HEK293 (cell line): ENCODE measurements around the gene BET1L.

Experiments used
- CTCF ChIA-PET: fragments of 350-600 bp; formaldehyde crosslinking; extraction: SDS; loops from one replicate; lab custom pipeline; 2021; ENCODE audit warnings: antibody characterized with exemption; lab: Yijun Ruan, JAX
- POLR2A ChIA-PET: fragments of 300-600 bp; formaldehyde crosslinking; extraction: SDS; loops from one replicate; lab custom pipeline; 2020; ENCODE audit warnings: antibody characterized with exemption, inconsistent platforms; lab: Yijun Ruan, JAX
- H3K27ac ChIP-seq: fragments of 200-500 bp; sonication (Bioruptor generic); 2 replicates; pipeline ENCODE4 v1.5.1; 2014; ENCODE audit warnings: low read depth, low read length, control low read depth, inconsistent platforms; ENCODE audit errors: extremely low read depth
- H3K36me3 ChIP-seq, 2 experiments: fragments of 200-500 bp in 1 of 2; sonication (Bioruptor generic) in 1 of 2; 1 replicate in 1 of 2; 2 replicates in 1 of 2; pipeline ENCODE4 v1.5.1; 2014 to 2017; ENCODE audit warnings: inconsistent platforms in 2 of 2, low read length in 2 of 2; ENCODE audit not compliant: control insufficient read depth in 2 of 2, insufficient read depth in 1 of 2
- H3K4me1 ChIP-seq: fragments of 200-500 bp; sonication (Bioruptor generic); 2 replicates; pipeline ENCODE4 v1.5.1; 2014; ENCODE audit warnings: mild to moderate bottlenecking, low read length, inconsistent platforms; ENCODE audit not compliant: control insufficient read depth, insufficient read depth
- H3K4me3 ChIP-seq: 2 replicates; pipeline ENCODE4 v1.5.1; 2011; ENCODE audit warnings: low read depth, mild to moderate bottlenecking, control low read depth, low read length, moderate library complexity
- H3K9me3 ChIP-seq: fragments of 200-500 bp; sonication (Bioruptor generic); 2 replicates; pipeline ENCODE4 v1.5.1; 2014; ENCODE audit warnings: low read depth, low read length, inconsistent platforms; ENCODE audit not compliant: control insufficient read depth, insufficient read depth
- FEZF1 ChIP-seq: fragments of 450-650 bp; formaldehyde crosslinking; IDR thresholded peaks from 2 replicates; pipeline ENCODE4 v1.5.1; 2016; ENCODE audit warnings: missing biosample characterization, missing genetic modification characterization
- MEIS1 ChIP-seq: sonication (generic); formaldehyde crosslinking; IDR thresholded peaks from 2 replicates; pipeline ENCODE4 v1.8.1; 2022; ENCODE audit warnings: missing genetic modification reagents, mild to moderate bottlenecking, borderline replicate concordance
- MYNN ChIP-seq: fragments of 450-650 bp; formaldehyde crosslinking; IDR thresholded peaks from 2 replicates; pipeline ENCODE4 v1.5.1; 2016; ENCODE audit warnings: missing biosample characterization, missing genetic modification characterization, borderline replicate concordance
- REPIN1 ChIP-seq: fragments of 450-650 bp; formaldehyde crosslinking; IDR thresholded peaks from 2 replicates; pipeline ENCODE4 v1.5.1; 2017; ENCODE audit warnings: missing biosample characterization, missing genetic modification characterization, low read depth
- REST ChIP-seq: fragments of 450-650 bp; formaldehyde crosslinking; IDR thresholded peaks from 2 replicates; pipeline ENCODE4 v1.5.1; 2016; ENCODE audit warnings: missing biosample characterization, missing genetic modification characterization
- SCRT1 ChIP-seq: fragments of 450-650 bp; formaldehyde crosslinking; IDR thresholded peaks from 2 replicates; pipeline ENCODE4 v1.5.1; 2016; ENCODE audit warnings: missing biosample characterization, missing genetic modification characterization, borderline replicate concordance
- SCRT2 ChIP-seq: fragments of 450-650 bp; formaldehyde crosslinking; IDR thresholded peaks from 2 replicates; pipeline ENCODE4 v1.5.1; 2016; ENCODE audit warnings: missing biosample characterization, missing genetic modification characterization
- ZBTB21 ChIP-seq: fragments of 450-650 bp; formaldehyde crosslinking; IDR thresholded peaks from 2 replicates; pipeline ENCODE4 v1.5.1; 2017; ENCODE audit warnings: missing biosample characterization, missing genetic modification characterization
- ZIC2 ChIP-seq: fragments of 450-650 bp; formaldehyde crosslinking; IDR thresholded peaks from 2 replicates; pipeline ENCODE4 v1.5.1; 2016; ENCODE audit warnings: missing biosample characterization, missing genetic modification characterization
- ZNF132 ChIP-seq: fragments of 450-650 bp; formaldehyde crosslinking; IDR thresholded peaks from 2 replicates; pipeline ENCODE4 v1.5.1; 2017; ENCODE audit warnings: missing biosample characterization, missing genetic modification characterization, borderline replicate concordance
- ZNF138 ChIP-seq: fragments of 450-650 bp; formaldehyde crosslinking; IDR thresholded peaks from 2 replicates; pipeline ENCODE4 v1.5.1; 2016; ENCODE audit warnings: missing biosample characterization, missing genetic modification characterization, borderline replicate concordance
- ZNF140 ChIP-seq: fragments of 450-650 bp; formaldehyde crosslinking; IDR thresholded peaks from 2 replicates; pipeline ENCODE4 v1.5.1; 2016; ENCODE audit warnings: missing biosample characterization, missing genetic modification characterization
- ZNF155 ChIP-seq: fragments of 450-650 bp; formaldehyde crosslinking; IDR thresholded peaks from 2 replicates; pipeline ENCODE4 v1.5.1; 2016; ENCODE audit warnings: missing biosample characterization, missing genetic modification characterization
- ZNF16 ChIP-seq: fragments of 450-650 bp; formaldehyde crosslinking; IDR thresholded peaks from 2 replicates; pipeline ENCODE4 v1.5.1; 2016; ENCODE audit warnings: low read depth, missing biosample characterization, missing genetic modification characterization
- ZNF202 ChIP-seq: fragments of 450-650 bp; formaldehyde crosslinking; IDR thresholded peaks from 2 replicates; pipeline ENCODE4 v1.5.1; 2016; ENCODE audit warnings: missing biosample characterization, missing genetic modification characterization, borderline replicate concordance
- ZNF214 ChIP-seq: fragments of 450-650 bp; formaldehyde crosslinking; IDR thresholded peaks from 2 replicates; pipeline ENCODE4 v1.5.1; 2017; ENCODE audit warnings: missing biosample characterization, mild to moderate bottlenecking, missing genetic modification characterization, borderline replicate concordance
- ZNF221 ChIP-seq: fragments of 450-650 bp; formaldehyde crosslinking; IDR thresholded peaks from 2 replicates; pipeline ENCODE4 v1.5.1; 2017; ENCODE audit warnings: missing biosample characterization, missing genetic modification characterization, borderline replicate concordance
- ZNF324 ChIP-seq: fragments of 450-650 bp; formaldehyde crosslinking; IDR thresholded peaks from 2 replicates; pipeline ENCODE4 v1.5.1; 2016; ENCODE audit warnings: missing biosample characterization, missing genetic modification characterization
- ZNF529 ChIP-seq: fragments of 450-650 bp; formaldehyde crosslinking; IDR thresholded peaks from 2 replicates; pipeline ENCODE4 v1.5.1; 2017; ENCODE audit warnings: missing genetic modification characterization, missing biosample characterization; ENCODE audit not compliant: insufficient replicate concordance
- ZNF558 ChIP-seq: fragments of 450-650 bp; formaldehyde crosslinking; IDR thresholded peaks from 2 replicates; pipeline ENCODE4 v1.5.1; 2016; ENCODE audit warnings: missing biosample characterization, missing genetic modification characterization
- ZNF561 ChIP-seq: fragments of 450-650 bp; IDR thresholded peaks from 2 replicates; pipeline ENCODE4 v1.5.1; 2018; ENCODE audit warnings: missing biosample characterization, missing genetic modification characterization, borderline replicate concordance
- ZNF624 ChIP-seq: fragments of 450-650 bp; formaldehyde crosslinking; IDR thresholded peaks from 2 replicates; pipeline ENCODE4 v1.5.1; 2017; ENCODE audit warnings: missing biosample characterization, missing genetic modification characterization
- ZNF660 ChIP-seq: fragments of 450-650 bp; IDR thresholded peaks from 2 replicates; pipeline ENCODE4 v1.5.1; 2018; ENCODE audit warnings: missing biosample characterization, mild to moderate bottlenecking, missing genetic modification characterization
- ZNF777 ChIP-seq: fragments of 450-650 bp; formaldehyde crosslinking; IDR thresholded peaks from 2 replicates; pipeline ENCODE4 v1.5.1; 2017; ENCODE audit warnings: missing biosample characterization, missing genetic modification characterization, borderline replicate concordance
- ZSCAN18 ChIP-seq: fragments of 450-650 bp; formaldehyde crosslinking; IDR thresholded peaks from 2 replicates; pipeline ENCODE4 v1.5.1; 2016; ENCODE audit warnings: missing biosample characterization, missing genetic modification characterization
- TF ChIP-seq, protein P1 (sequence below): fragments of 450-650 bp; formaldehyde crosslinking; IDR thresholded peaks from 2 replicates; pipeline ENCODE4 v1.5.1; 2017; ENCODE audit warnings: missing biosample characterization, missing genetic modification characterization

BET1L gene

DNA sequence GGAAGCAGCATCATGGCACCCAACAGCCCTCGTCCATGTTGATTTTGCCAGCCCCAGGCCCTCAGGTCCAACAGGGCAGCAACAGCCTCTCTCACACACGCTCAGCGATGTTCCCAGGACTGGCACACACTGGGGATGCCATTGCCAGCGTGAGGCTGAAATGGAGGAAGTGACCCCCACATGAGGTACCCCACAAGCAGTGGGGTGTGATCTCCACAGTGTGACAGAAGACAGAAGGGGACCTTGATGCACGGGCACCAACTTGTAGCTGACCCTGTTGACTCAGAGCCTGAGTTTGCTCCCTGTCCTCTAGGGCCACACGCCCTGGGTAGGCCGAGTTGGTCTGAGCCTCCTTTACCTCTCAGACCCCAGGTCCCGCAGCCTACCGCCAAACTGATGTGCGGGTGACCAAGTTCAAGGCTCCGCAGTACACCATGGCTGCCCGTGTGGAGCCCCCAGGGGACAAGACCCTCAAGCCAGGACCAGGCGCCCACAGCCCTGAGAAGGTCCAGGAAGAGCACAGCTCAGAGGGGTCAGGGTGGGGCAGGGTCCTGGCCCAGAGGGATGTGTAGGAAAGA lies 8.1 kb downstream of the BET1L start:
- no peaks in the 10 kb centered on the region for H3K4me1 ChIP-seq
- no peaks in the 10 kb centered on the region for H3K9me3 ChIP-seq
- ChIA-PET POLR2A (no interaction called here), CTCF (interaction anchor here (1.0 kb wide), 1 partner anchor 249 kb away, joined by 3 read pairs; no protein-coding TSS in a partner anchor)
- peaks cover 0 to 13% of the 10 kb centered on the region in 2 experiments; a peak in 1 of 3 replicates for H3K36me3 ChIP-seq
- no peak overlapping the region for H3K27ac ChIP-seq
- H3K4me3 ChIP-seq = no peak overlapping the region
- TF ChIP-seq ZNF324 (tag by site-specific recombination) (no peak), MEIS1 (CRISPR knock-in tag) (no peak), SCRT1 (tag by site-specific recombination) (0 out of 2 replicates have a peak, but pooled peaks have one; percentile 16), ZNF202 (tag by site-specific recombination) (no peak), ZNF529 (tag by site-specific recombination) (no peak), SCRT2 (tag by site-specific recombination) (peak; percentile 36; the same call in 1 of the 2 replicates)
- TF ChIP-seq, protein P1, sequence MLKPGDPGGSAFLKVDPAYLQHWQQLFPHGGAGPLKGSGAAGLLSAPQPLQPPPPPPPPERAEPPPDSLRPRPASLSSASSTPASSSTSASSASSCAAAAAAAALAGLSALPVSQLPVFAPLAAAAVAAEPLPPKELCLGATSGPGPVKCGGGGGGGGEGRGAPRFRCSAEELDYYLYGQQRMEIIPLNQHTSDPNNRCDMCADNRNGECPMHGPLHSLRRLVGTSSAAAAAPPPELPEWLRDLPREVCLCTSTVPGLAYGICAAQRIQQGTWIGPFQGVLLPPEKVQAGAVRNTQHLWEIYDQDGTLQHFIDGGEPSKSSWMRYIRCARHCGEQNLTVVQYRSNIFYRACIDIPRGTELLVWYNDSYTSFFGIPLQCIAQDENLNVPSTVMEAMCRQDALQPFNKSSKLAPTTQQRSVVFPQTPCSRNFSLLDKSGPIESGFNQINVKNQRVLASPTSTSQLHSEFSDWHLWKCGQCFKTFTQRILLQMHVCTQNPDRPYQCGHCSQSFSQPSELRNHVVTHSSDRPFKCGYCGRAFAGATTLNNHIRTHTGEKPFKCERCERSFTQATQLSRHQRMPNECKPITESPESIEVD (tag by site-specific recombination) = no peak

DNA sequence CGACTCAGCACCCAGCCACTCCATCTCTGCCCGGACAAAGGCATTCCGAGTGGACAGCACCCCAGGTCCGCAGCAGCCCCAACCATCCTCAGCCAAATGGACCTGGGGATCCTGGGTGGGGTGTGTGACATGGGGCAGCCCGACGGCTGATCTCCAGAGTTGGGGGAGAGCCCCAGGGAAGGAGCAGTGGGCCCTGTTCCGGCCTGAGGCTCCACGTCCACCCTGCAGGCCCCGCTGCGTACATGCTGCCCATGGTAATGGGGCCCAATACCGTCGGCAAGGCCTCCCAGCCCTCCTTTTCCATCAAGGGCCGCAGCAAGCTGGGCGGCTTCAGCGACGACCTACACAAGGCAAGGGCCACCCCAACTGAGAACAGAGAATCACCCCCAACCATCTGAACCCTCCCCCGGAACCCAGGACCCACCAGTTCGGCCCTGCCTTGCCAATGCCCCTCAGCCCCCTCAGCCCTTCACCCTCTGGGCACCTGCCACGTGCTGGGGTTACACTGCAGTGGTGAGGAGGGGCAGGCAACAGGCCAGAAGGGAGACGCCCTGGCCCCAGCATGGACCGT lies 8.9 kb downstream of the BET1L start:
- ChIA-PET POLR2A (no interaction called here), CTCF (interaction anchor here (0.6 to 1.0 kb wide), 2 partner anchors 250 to 253 kb away, joined by 3 read pairs; no protein-coding TSS in a partner anchor)
- Histone ChIP-seq H3K4me1 (no peaks in the 10 kb centered on the region), H3K36me3 (peaks cover 0 to 5% of the 10 kb centered on the region in 2 experiments; a peak in 1 of 3 replicates), H3K4me3 (no peak overlapping the region), H3K27ac (no peak overlapping the region), H3K9me3 (no peaks in the 10 kb centered on the region)
- TF ChIP-seq ZNF16 (tag by site-specific recombination) = no peak
- TF ChIP-seq ZNF138 (tag by site-specific recombination) = no peak
- TF ChIP-seq SCRT2 (tag by site-specific recombination) = no peak
- no peak for TF ChIP-seq ZIC2
- TF ChIP-seq ZNF660 = no peak
- TF ChIP-seq MYNN (tag by site-specific recombination) = no peak
- TF ChIP-seq ZNF214 (tag by site-specific recombination) = no peak
- no peak for TF ChIP-seq ZSCAN18 (tag by site-specific recombination)
- TF ChIP-seq ZNF558 (tag by site-specific recombination) = no peak
- TF ChIP-seq ZNF561 = no peak
- no peak for TF ChIP-seq FEZF1 (tag by site-specific recombination)
- TF ChIP-seq ZNF624 (tag by site-specific recombination) = no peak
- TF ChIP-seq REPIN1 (tag by site-specific recombination) = no peak
- no peak for TF ChIP-seq ZNF155 (tag by site-specific recombination)
- TF ChIP-seq ZBTB21 (tag by site-specific recombination) = no peak
- TF ChIP-seq ZNF777 (tag by site-specific recombination) = no peak
- no peak for TF ChIP-seq ZNF132 (tag by site-specific recombination)
- no peak for TF ChIP-seq REST (tag by site-specific recombination)
- TF ChIP-seq ZNF140 = no peak
- no peak for TF ChIP-seq ZNF221 (tag by site-specific recombination)
